ENCODE measurements around the gene UQCRQ. TPM values are rescaled to one million over a fixed set of nuclear protein-coding genes. Genes with fewer than 3 reads are reported as not detected.
"Not testable (repeated sequence)": the region's sequence is repeated elsewhere in the genome, so short reads cannot be mapped to it uniquely, and the experiment has no call there.

The UQCRQ gene
- polyA plus RNA-seq, 1 of the 3 experiments (the other 2 are of a cell fraction): 694 TPM

DNA sequence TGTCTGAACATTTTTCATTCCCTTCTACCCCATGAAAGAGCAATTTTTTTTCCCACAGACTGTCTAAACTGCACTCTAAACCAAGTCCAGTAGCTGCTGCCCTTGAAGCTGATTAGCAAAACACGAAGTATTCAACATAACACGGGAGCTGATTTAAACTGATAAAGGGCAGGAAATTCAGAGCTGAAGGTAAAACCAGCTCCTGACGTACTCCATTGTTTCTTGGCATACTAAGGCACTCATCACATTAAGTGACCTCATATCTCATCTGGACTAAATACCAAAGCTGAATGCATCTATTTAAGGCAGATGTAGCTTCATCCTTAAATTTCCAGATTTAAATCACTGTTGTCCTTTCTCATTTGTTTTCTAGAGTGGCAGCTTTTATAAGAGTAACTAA is 12.1 kb upstream of the UQCRQ start:
- Histone ChIP-seq H3K9me2 (no peaks in the 10 kb centered on the region), H3K9me3 (no peaks in the 10 kb centered on the region), H3K79me2 (ENCODE audit: insufficient read depth) (no peaks in the 10 kb centered on the region), H3K27me3 (ENCODE audit: insufficient read depth) (no peaks in the 10 kb centered on the region), H4K20me1 (ENCODE audit: insufficient read depth) (no peaks in the 10 kb centered on the region), H3K36me3 (replicated peaks in 1 of 2; ENCODE audit: control insufficient read depth in 1 of 2, insufficient read depth in 2 of 2, low read length in 1 of 2) (no peaks in the 10 kb centered on the region), H3K27ac (ENCODE audit: low read depth in 2 of 2, low read length in 1 of 2) (peak overlapping the region in 1 of 2 experiments; percentile 25; a peak in 1 of 4 replicates), H3K4me1 (ENCODE audit: control insufficient read depth in 1 of 2, insufficient read depth in 2 of 2, low read depth in 1 of 2, low read length in 1 of 2) (no peaks in the 10 kb centered on the region), H3K4me3 (ENCODE audit: low read depth in 2 of 2, low read length in 1 of 2) (no peak overlapping the region), H3K4me2 (no peak overlapping the region), H2AFZ (ENCODE audit: low read depth) (peak overlapping the region; percentile 75), H3F3A (replicated peaks; ENCODE audit: insufficient read depth) (peaks cover 5% of the 10 kb centered on the region), H3K9ac (no peak overlapping the region)
- ChIA-PET POLR2A (interaction anchor here (1.6 kb wide), 1 partner anchor 12 kb away, joined by 7 read pairs; the partner anchor contains the start of genes GDF9 and UQCRQ), CTCF (interaction anchor here (0.9 to 1.4 kb wide), 2 partner anchors 9 to 24 kb away, joined by 4 to 6 read pairs; partner anchors contain the start of gene SHROOM1)
- TF ChIP-seq MAX (IDR thresholded peaks at IDR 0.05; ENCODE audit: low read depth) (no peak), TCF12 (IDR thresholded peaks at IDR 0.05) (peak; percentile 48; the same call in 1 of the 2 replicates), CHD2 (IDR thresholded peaks at IDR 0.05; ENCODE audit: low read length, partially characterized antibody) (no peak), NRF1 (IDR thresholded peaks at IDR 0.05; ENCODE audit: low read depth, low read length) (no peak), POLR2AphosphoS5 (IDR thresholded peaks at IDR 0.05; ENCODE audit: low read depth, low read length) (no peak), CTCF (IDR thresholded peaks at IDR 0.05) (no peak), RFX5 (IDR thresholded peaks at IDR 0.05; ENCODE audit: low read length) (no peak)
- TF ChIP-seq, protein P1, sequence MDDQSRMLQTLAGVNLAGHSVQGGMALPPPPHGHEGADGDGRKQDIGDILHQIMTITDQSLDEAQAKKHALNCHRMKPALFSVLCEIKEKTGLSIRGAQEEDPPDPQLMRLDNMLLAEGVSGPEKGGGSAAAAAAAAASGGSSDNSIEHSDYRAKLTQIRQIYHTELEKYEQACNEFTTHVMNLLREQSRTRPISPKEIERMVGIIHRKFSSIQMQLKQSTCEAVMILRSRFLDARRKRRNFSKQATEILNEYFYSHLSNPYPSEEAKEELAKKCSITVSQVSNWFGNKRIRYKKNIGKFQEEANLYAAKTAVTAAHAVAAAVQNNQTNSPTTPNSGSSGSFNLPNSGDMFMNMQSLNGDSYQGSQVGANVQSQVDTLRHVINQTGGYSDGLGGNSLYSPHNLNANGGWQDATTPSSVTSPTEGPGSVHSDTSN (IDR thresholded peaks at IDR 0.05): peak; percentile 52; the same call in 1 of the 2 replicates
- WGBS (ENCODE audit: low lambda C conversion rate): 12% methylated on average over 3 of the region's 3 CpGs
- DNase-seq: peak; percentile 20

- H3K27me3 ChIP-seq (ENCODE audit: insufficient read depth); H3K36me3 ChIP-seq (replicated peaks in 1 of 2; ENCODE audit: control insufficient read depth in 1 of 2, insufficient read depth in 2 of 2, low read length in 1 of 2); H4K20me1 ChIP-seq (ENCODE audit: insufficient read depth); H3F3A ChIP-seq (replicated peaks; ENCODE audit: insufficient read depth); H3K4me2 ChIP-seq; H3K27ac ChIP-seq (ENCODE audit: low read depth in 2 of 2, low read length in 1 of 2); H3K9me3 ChIP-seq; H3K79me2 ChIP-seq (ENCODE audit: insufficient read depth); H3K4me1 ChIP-seq (ENCODE audit: control insufficient read depth in 1 of 2, insufficient read depth in 2 of 2, low read depth in 1 of 2, low read length in 1 of 2); H3K4me3 ChIP-seq (ENCODE audit: low read depth in 2 of 2, low read length in 1 of 2); H3K9ac ChIP-seq; H2AFZ ChIP-seq (ENCODE audit: low read depth); H3K9me2 ChIP-seq; DNase-seq: not testable (repeated sequence)
- WGBS (ENCODE audit: low lambda C conversion rate): 98% methylated on average over 5 of the region's 5 CpGs
- ChIA-PET CTCF (interaction anchor here (1.4 kb wide), 1 partner anchor 25 kb away, joined by 6 read pairs; the partner anchor contains the start of gene SHROOM1), POLR2A (interaction anchor here (1.6 kb wide), 1 partner anchor 11 kb away, joined by 7 read pairs; the partner anchor contains the start of genes GDF9 and UQCRQ)
Measured at GRCh38 chr5:132854992-132855391, 11.4 kb upstream of the UQCRQ start.

- Histone ChIP-seq H3K27ac (ENCODE audit: low read depth in 2 of 2, low read length in 1 of 2) (no peak overlapping the region), H3K4me1 (ENCODE audit: control insufficient read depth in 1 of 2, insufficient read depth in 2 of 2, low read depth in 1 of 2, low read length in 1 of 2) (no peaks in the 10 kb centered on the region), H3K9ac (no peak overlapping the region), H3K9me2 (no peaks in the 10 kb centered on the region), H3K36me3 (replicated peaks in 1 of 2; ENCODE audit: control insufficient read depth in 1 of 2, insufficient read depth in 2 of 2, low read length in 1 of 2) (no peaks in the 10 kb centered on the region), H3K4me2 (no peak overlapping the region), H3K27me3 (ENCODE audit: insufficient read depth) (no peaks in the 10 kb centered on the region), H2AFZ (ENCODE audit: low read depth) (no peak overlapping the region), H3K4me3 (ENCODE audit: low read depth in 2 of 2, low read length in 1 of 2) (no peak overlapping the region), H3K9me3 (no peaks in the 10 kb centered on the region), H3F3A (replicated peaks; ENCODE audit: insufficient read depth) (peaks cover 5% of the 10 kb centered on the region), H4K20me1 (ENCODE audit: insufficient read depth) (no peaks in the 10 kb centered on the region), H3K79me2 (ENCODE audit: insufficient read depth) (no peaks in the 10 kb centered on the region)
- POLR2A ChIA-PET: no interaction called here
- CTCF ChIA-PET: interaction anchor here (1.4 to 1.7 kb wide), 2 partner anchors 26 to 36 kb away, joined by 3 to 5 read pairs; partner anchors contain the start of gene SHROOM1
- no peak for DNase-seq
- WGBS (ENCODE audit: low lambda C conversion rate): 72% methylated on average over 3 of the region's 3 CpGs
- TF ChIP-seq RCOR1 (IDR thresholded peaks at IDR 0.05; ENCODE audit: low read length) (no peak), FOSL2 (IDR thresholded peaks at IDR 0.05; ENCODE audit: borderline replicate concordance, low read depth) (no peak), MEF2A (IDR thresholded peaks at IDR 0.05; ENCODE audit: borderline replicate concordance, low read depth) (no peak), USF2 (IDR thresholded peaks at IDR 0.05; ENCODE audit: borderline replicate concordance, low read depth, low read length) (no peak)
- TF ChIP-seq, protein P1 (IDR thresholded peaks at IDR 0.05): no peak
Measured at GRCh38 chr5:132856011-132856410, 10.4 kb upstream of the UQCRQ start.

All from SK-N-SH (cell line).